Keratinocyte (primary cell): ENCODE results near the gene PVR. TPM values are rescaled to one million over a fixed set of nuclear protein-coding genes. Genes with fewer than 3 reads are reported as not detected.

Experiments used
- DNase-seq: peaks from one replicate; pipeline ENCODE4 v3.0.0-alpha.2; 2011; ENCODE audit warnings: low read depth, missing footprints, low spot score
- FAIRE-seq: peaks from 2 replicates; lab custom pipeline; 2011; peaks lifted over from hg19 to GRCh38; lab: Jason Lieb, UNC
- H2AFZ ChIP-seq: 2 replicates; pipeline ENCODE4 v1.6.0; 2012; ENCODE audit warnings: low read length, control low read depth, inconsistent platforms; ENCODE audit not compliant: control insufficient read depth
- H3K27ac ChIP-seq: 2 replicates; pipeline ENCODE4 v1.5.1; 2011; ENCODE audit warnings: low read length; ENCODE audit not compliant: control insufficient read depth, insufficient read depth
- H3K27me3 ChIP-seq: 3 replicates; pipeline ENCODE4 v1.6.0; 2011; ENCODE audit warnings: low read length; ENCODE audit not compliant: control insufficient read depth, insufficient read depth; ENCODE audit errors: extremely low read depth
- H3K36me3 ChIP-seq, 2 experiments: 2 replicates in 1 of 2; 3 replicates in 1 of 2; pipeline ENCODE4 v1.5.1; 2011; ENCODE audit warnings: low read length in 2 of 2, mild to moderate bottlenecking in 1 of 2; ENCODE audit not compliant: control insufficient read depth in 2 of 2, insufficient read depth in 2 of 2; ENCODE audit errors: extremely low read depth in 1 of 2
- H3K4me1 ChIP-seq: 3 replicates; pipeline ENCODE4 v1.5.1; 2011; ENCODE audit warnings: low read length; ENCODE audit not compliant: control insufficient read depth, insufficient read depth; ENCODE audit errors: extremely low read depth
- H3K4me2 ChIP-seq: 3 replicates; pipeline ENCODE4 v1.6.0; 2011; ENCODE audit warnings: low read depth, low read length; ENCODE audit not compliant: control insufficient read depth, insufficient read depth; ENCODE audit errors: extremely low read depth
- H3K4me3 ChIP-seq, 3 experiments: fragments of 200-600 bp in 1 of 3; sonication (generic) in 1 of 3; 2 replicates in 2 of 3; 3 replicates in 1 of 3; pipeline ENCODE4 v1.5.1; 2011 to 2016; ENCODE audit warnings: low read length in 3 of 3, mild to moderate bottlenecking in 3 of 3, control low read depth in 2 of 3, inconsistent platforms in 1 of 3, low read depth in 1 of 3, mixed read lengths in 1 of 3, mixed run types in 1 of 3, moderate library complexity in 1 of 3; ENCODE audit not compliant: control insufficient read depth in 2 of 3, insufficient read depth in 2 of 3; ENCODE audit errors: extremely low read depth in 1 of 3
- H3K79me2 ChIP-seq: 2 replicates; pipeline ENCODE4 v1.6.0; 2012; ENCODE audit warnings: low read length; ENCODE audit not compliant: control insufficient read depth, insufficient read depth
- H3K9ac ChIP-seq: 3 replicates; pipeline ENCODE4 v1.6.0; 2011; ENCODE audit warnings: low read length; ENCODE audit not compliant: control insufficient read depth, insufficient read depth; ENCODE audit errors: extremely low read depth
- H3K9me1 ChIP-seq: 3 replicates; pipeline ENCODE4 v1.6.0; 2011; ENCODE audit warnings: low read length; ENCODE audit not compliant: control insufficient read depth, insufficient read depth; ENCODE audit errors: extremely low read depth
- H3K9me3 ChIP-seq: 2 replicates; pipeline ENCODE4 v1.5.1; 2012; ENCODE audit warnings: low read depth, low read length; ENCODE audit not compliant: control insufficient read depth
- H4K20me1 ChIP-seq: 3 replicates; pipeline ENCODE4 v1.6.0; 2011; ENCODE audit warnings: low read length; ENCODE audit not compliant: control insufficient read depth, insufficient read depth; ENCODE audit errors: extremely low read depth
- CTCF ChIP-seq, 3 experiments: IDR thresholded peaks in 1 of 3; conservative IDR thresholded peaks in 1 of 3; optimal IDR thresholded peaks in 1 of 3; 2 replicates in 2 of 3; 3 replicates in 1 of 3; pipeline versions ENCODE3 to v1.5.1; 2011; ENCODE audit warnings: low read length in 3 of 3, mild to moderate bottlenecking in 3 of 3, moderate library complexity in 2 of 3, control low read depth in 1 of 3, inconsistent platforms in 1 of 3; ENCODE audit not compliant: insufficient read depth in 2 of 3; ENCODE audit errors: extremely low read depth in 1 of 3
- EZH2 ChIP-seq: IDR thresholded peaks from one replicate; pipeline ENCODE4 v1.6.1; 2012; ENCODE audit warnings: inconsistent platforms, mild to moderate bottlenecking, low read length, moderate library complexity
- dilution Hi-C: fragments of 300-500 bp; cut with MboI; formaldehyde crosslinking; loops from one replicate; pipeline ENCODE4 v1.7.0; 2020; ENCODE audit warnings: low sequenced_read_pairs; ENCODE audit not compliant: extremely low pct_ligation_motif_present
- polyA plus RNA-seq, 5 experiments: library from polyadenylated mRNA; depleted of rRNA in 3 of 5; stranded (reverse) in 3 of 5; stranded (forward) in 1 of 5; unstranded in 1 of 5; fragments of >200 nt; gene quantifications; 1 replicate in 1 of 5; 2 replicates in 3 of 5; 3 replicates in 1 of 5; pipeline versions ENCODE4 v1.2.1 to v1.2.3, GENCODE V29; 2011 to 2012; ENCODE audit warnings: missing spikeins in 2 of 5, low read depth in 1 of 5, low replicate concordance in 1 of 5

PVR gene
- polyA plus RNA-seq, 1 donor (not counting 4 experiments of a cell fraction or from before 2014, with no cell fraction given) = 48.1 TPM

DNA sequence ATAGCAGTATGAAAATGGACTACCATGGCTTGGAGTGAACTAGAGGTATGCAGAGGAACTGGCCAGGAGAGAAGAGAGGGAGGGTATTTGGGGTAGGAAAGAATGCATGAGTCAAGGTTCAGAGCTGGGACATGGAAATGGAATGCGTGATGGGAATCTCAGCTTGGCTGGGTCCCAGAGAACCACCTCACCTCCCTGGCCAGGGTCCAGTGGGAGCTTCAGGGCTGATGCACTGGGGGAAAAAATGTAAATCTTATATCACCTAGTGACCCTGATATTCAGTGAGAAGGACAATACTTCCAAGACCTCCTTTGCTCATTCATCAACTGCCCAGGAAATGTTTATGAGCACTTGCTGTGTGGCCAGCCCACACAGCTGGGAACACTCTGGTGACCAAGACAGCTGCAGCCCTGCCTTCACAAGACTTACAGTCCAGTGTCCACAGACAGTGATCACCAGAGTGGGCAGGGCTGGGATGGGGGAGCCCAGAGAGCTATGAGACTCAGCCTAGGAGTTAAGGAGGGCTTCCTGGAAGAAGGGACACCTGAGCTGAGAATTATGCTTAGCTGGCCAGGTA lies 17.6 kb upstream of the PVR start:
- dilution Hi-C loops = no loop called here
- DNase-seq (no peak), FAIRE-seq (peak; percentile 98)
- H3K27me3 ChIP-seq = no peaks in the 10 kb centered on the region
- no peak overlapping the region for H3K27ac ChIP-seq
- H2AFZ ChIP-seq = no peak overlapping the region
- H3K4me1 ChIP-seq = peaks cover 25% of the 10 kb centered on the region
- H4K20me1 ChIP-seq = no peaks in the 10 kb centered on the region
- H3K79me2 ChIP-seq = no peaks in the 10 kb centered on the region
- no peak overlapping the region for H3K4me3 ChIP-seq
- H3K4me2 ChIP-seq = peak overlapping the region; percentile 56
- TF ChIP-seq CTCF (optimal IDR thresholded peaks at IDR 0.05 in 1 of 3, IDR thresholded peaks at IDR 0.05 in 1 of 3, conservative IDR thresholded peaks at IDR 0.05 in 1 of 3; ENCODE audit: extremely low read depth in 1 of 3, insufficient read depth in 2 of 3, low read length in 3 of 3) = no peak
- TF ChIP-seq EZH2 = no peak
- H3K9me3 ChIP-seq = no peaks in the 10 kb centered on the region
- H3K9ac ChIP-seq = no peak overlapping the region
- H3K36me3 ChIP-seq = no peaks in the 10 kb centered on the region
- peaks cover 2% of the 10 kb centered on the region for H3K9me1 ChIP-seq

GRCh38 chr19:44627631-44628030 lies 16.1 kb upstream of the PVR start:
- dilution Hi-C loops = no loop called here
- Histone ChIP-seq H3K27me3 (no peaks in the 10 kb centered on the region), H3K9me3 (no peaks in the 10 kb centered on the region), H2AFZ (no peak overlapping the region), H3K79me2 (no peaks in the 10 kb centered on the region), H3K4me2 (no peak overlapping the region), H3K36me3 (no peaks in the 10 kb centered on the region), H3K9ac (no peak overlapping the region), H4K20me1 (no peaks in the 10 kb centered on the region), H3K4me3 (no peak overlapping the region), H3K4me1 (peaks cover 25% of the 10 kb centered on the region), H3K27ac (no peak overlapping the region), H3K9me1 (peaks cover 2% of the 10 kb centered on the region)
- FAIRE-seq (no peak), DNase-seq (no peak)
- no peak for TF ChIP-seq CTCF (optimal IDR thresholded peaks at IDR 0.05 in 1 of 3, IDR thresholded peaks at IDR 0.05 in 1 of 3, conservative IDR thresholded peaks at IDR 0.05 in 1 of 3; ENCODE audit: extremely low read depth in 1 of 3, insufficient read depth in 2 of 3, low read length in 3 of 3)
- no peak for TF ChIP-seq EZH2
